Measurements from ENCODE around the gene GABBR1.
A peak's percentile ranks its signal among the peaks of the same experiment; 100 is the strongest.

The GABBR1 gene

DNA sequence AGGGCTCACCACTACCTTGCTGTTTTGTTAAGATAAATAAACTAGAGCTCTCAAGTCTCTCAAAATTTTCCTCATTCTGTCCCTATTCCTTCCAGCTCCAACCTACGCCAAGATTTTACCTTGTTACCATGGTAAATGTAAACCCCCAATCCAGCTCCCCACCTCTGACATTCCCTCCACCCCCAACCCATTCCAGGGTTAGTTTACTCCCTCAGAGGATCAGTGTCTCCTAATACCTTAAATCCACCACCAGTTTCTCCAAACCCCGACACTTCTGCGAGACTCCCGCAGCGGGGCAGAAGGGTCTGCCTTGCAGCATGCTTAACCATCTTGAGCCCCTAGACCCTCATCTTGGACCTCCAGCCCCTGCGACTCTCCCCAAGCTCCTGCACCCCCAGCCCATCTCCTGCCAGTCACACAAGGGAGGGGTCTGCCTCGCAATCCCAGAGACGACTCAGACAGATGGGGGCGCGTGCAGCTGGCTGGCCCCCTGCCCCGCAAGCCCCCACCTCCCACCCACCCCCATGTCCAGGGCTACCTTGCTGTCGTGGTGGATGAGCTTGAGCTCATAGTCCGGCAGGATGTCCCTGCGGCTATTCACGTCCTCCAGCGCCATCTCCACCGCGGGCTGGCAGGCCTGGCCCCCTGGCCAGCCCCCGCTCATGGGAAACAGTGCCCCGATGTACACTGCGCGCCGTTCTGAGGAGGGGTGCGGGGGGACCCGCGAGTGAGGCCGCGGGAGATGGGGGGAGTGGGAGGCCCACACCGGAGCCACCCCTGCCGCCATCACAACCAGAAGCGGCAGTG lies 5.8 kb downstream of the GABBR1 start (continued):
- TF ChIP-seq, protein P1, sequence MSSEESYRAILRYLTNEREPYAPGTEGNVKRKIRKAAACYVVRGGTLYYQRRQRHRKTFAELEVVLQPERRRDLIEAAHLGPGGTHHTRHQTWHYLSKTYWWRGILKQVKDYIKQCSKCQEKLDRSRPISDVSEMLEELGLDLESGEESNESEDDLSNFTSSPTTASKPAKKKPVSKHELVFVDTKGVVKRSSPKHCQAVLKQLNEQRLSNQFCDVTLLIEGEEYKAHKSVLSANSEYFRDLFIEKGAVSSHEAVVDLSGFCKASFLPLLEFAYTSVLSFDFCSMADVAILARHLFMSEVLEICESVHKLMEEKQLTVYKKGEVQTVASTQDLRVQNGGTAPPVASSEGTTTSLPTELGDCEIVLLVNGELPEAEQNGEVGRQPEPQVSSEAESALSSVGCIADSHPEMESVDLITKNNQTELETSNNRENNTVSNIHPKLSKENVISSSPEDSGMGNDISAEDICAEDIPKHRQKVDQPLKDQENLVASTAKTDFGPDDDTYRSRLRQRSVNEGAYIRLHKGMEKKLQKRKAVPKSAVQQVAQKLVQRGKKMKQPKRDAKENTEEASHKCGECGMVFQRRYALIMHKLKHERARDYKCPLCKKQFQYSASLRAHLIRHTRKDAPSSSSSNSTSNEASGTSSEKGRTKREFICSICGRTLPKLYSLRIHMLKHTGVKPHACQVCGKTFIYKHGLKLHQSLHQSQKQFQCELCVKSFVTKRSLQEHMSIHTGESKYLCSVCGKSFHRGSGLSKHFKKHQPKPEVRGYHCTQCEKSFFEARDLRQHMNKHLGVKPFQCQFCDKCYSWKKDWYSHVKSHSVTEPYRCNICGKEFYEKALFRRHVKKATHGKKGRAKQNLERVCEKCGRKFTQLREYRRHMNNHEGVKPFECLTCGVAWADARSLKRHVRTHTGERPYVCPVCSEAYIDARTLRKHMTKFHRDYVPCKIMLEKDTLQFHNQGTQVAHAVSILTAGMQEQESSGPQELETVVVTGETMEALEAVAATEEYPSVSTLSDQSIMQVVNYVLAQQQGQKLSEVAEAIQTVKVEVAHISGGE (tag by site-specific recombination; conservative IDR thresholded peaks at IDR 0.05; ENCODE audit: low read depth), result no peak
- TF ChIP-seq ZNF2 (tag by site-specific recombination; IDR thresholded peaks at IDR 0.05) (no peak), ZNF132 (tag by site-specific recombination; IDR thresholded peaks at IDR 0.05; ENCODE audit: borderline replicate concordance) (no peak), ZBTB49 (tag by site-specific recombination; IDR thresholded peaks at IDR 0.05; ENCODE audit: low read depth) (no peak)

GRCh38 chr6:29625337-29625930 lies 7.5 kb downstream of the GABBR1 start:
- POLR2A ChIA-PET, result interaction anchor here (1.0 to 1.5 kb wide), 2 partner anchors 8 to 22 kb away, joined by 3 to 6 read pairs; no protein-coding TSS in a partner anchor
- no peak overlapping the region for H3K27ac ChIP-seq (ENCODE audit: extremely low read depth, low read depth, low read length)
- H3K4me1 ChIP-seq (ENCODE audit: control insufficient read depth, insufficient read depth, low read length), result peaks cover 13% of the 10 kb centered on the region
- CTCF ChIA-PET, result interaction anchor here (0.5 to 2.2 kb wide), 8 partner anchors 16 to 474 kb away, joined by 3 to 11 read pairs (median 3); no protein-coding TSS in a partner anchor
- TF ChIP-seq ZNF776 (tag by site-specific recombination; IDR thresholded peaks at IDR 0.05; ENCODE audit: borderline replicate concordance) (no peak), ZNF239 (tag by site-specific recombination; IDR thresholded peaks at IDR 0.05) (no peak), ZNF501 (tag by site-specific recombination; IDR thresholded peaks at IDR 0.05) (no peak), ZNF664 (tag by site-specific recombination; IDR thresholded peaks at IDR 0.05) (no peak), ZBTB17 (tag by site-specific recombination; IDR thresholded peaks at IDR 0.05) (0 out of 2 replicates have a peak, but pooled peaks have one; percentile 26), CTCF (tag by site-specific recombination; IDR thresholded peaks at IDR 0.05) (no peak), FEZF1 (tag by site-specific recombination; IDR thresholded peaks at IDR 0.05) (no peak)
- H3K9me3 ChIP-seq (ENCODE audit: control insufficient read depth, insufficient read depth, low read depth, low read length), result no peaks in the 10 kb centered on the region
- H3K36me3 ChIP-seq (ENCODE audit: control insufficient read depth in 2 of 2, insufficient read depth in 1 of 2, low read length in 2 of 2), result peaks cover 19 to 44% of the 10 kb centered on the region in 2 experiments
- H3K4me3 ChIP-seq (ENCODE audit: low read depth, low read length), result no peak overlapping the region

DNA sequence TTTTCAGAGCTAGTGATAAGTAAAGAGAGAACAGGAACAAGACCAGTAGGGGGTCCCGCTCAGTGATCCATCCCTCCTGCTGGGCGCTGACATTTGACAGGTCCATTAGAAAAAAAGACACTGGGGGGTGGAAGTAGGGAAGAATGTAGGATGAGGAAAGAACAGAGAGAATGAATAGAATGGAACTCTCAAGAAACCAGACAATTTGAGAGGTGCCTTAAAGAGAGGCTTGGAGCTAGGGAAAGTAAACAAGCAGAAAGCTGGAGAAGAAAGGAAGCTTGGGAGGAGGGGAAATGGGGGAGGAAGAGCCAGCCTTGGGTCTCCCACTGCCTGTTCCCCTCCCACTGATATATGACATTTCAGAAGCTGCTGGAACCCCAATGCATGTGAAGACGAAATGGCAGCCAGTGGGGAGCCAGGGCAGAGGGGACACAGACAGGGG lies 8.4 kb downstream of the GABBR1 start:
- H3K4me3 ChIP-seq (ENCODE audit: low read depth, low read length), result no peak overlapping the region
- H3K9me3 ChIP-seq (ENCODE audit: control insufficient read depth, insufficient read depth, low read depth, low read length), result no peaks in the 10 kb centered on the region
- ChIA-PET CTCF (interaction anchor here (1.0 to 2.2 kb wide), 3 partner anchors 23 to 35 kb away, joined by 4 to 11 read pairs (median 4); no protein-coding TSS in a partner anchor), POLR2A (interaction anchor here (0.6 to 1.5 kb wide), 3 partner anchors 8 to 21 kb away, joined by 3 to 5 read pairs (median 4); partner anchors contain the start of gene GABBR1)
- peaks cover 28 to 48% of the 10 kb centered on the region in 2 experiments for H3K36me3 ChIP-seq (ENCODE audit: control insufficient read depth in 2 of 2, insufficient read depth in 1 of 2, low read length in 2 of 2)
- no peak overlapping the region; the same call in 1 of the 2 replicates for H3K27ac ChIP-seq (ENCODE audit: extremely low read depth, low read depth, low read length)
- peaks cover 13% of the 10 kb centered on the region for H3K4me1 ChIP-seq (ENCODE audit: control insufficient read depth, insufficient read depth, low read length)
- TF ChIP-seq ZNF501 (tag by site-specific recombination; IDR thresholded peaks at IDR 0.05) (no peak), GLI2 (tag by site-specific recombination; IDR thresholded peaks at IDR 0.05; ENCODE audit: borderline replicate concordance, low read depth) (no peak), ZNF585B (tag by site-specific recombination; IDR thresholded peaks at IDR 0.05) (no peak), ZNF768 (tag by site-specific recombination; IDR thresholded peaks at IDR 0.05) (no peak), ZNF529 (tag by site-specific recombination; IDR thresholded peaks at IDR 0.05; ENCODE audit: insufficient replicate concordance) (no peak), ZFP69B (tag by site-specific recombination; IDR thresholded peaks at IDR 0.05) (no peak), HOXA7 (CRISPR knock-in tag; IDR thresholded peaks at IDR 0.05; ENCODE audit: borderline replicate concordance) (no peak), ZNF555 (tag by site-specific recombination; conservative IDR thresholded peaks at IDR 0.05) (no peak), RBAK (tag by site-specific recombination; IDR thresholded peaks at IDR 0.05) (no peak), WT1 (tag by site-specific recombination; IDR thresholded peaks at IDR 0.05) (no peak)
- TF ChIP-seq, protein P2, sequence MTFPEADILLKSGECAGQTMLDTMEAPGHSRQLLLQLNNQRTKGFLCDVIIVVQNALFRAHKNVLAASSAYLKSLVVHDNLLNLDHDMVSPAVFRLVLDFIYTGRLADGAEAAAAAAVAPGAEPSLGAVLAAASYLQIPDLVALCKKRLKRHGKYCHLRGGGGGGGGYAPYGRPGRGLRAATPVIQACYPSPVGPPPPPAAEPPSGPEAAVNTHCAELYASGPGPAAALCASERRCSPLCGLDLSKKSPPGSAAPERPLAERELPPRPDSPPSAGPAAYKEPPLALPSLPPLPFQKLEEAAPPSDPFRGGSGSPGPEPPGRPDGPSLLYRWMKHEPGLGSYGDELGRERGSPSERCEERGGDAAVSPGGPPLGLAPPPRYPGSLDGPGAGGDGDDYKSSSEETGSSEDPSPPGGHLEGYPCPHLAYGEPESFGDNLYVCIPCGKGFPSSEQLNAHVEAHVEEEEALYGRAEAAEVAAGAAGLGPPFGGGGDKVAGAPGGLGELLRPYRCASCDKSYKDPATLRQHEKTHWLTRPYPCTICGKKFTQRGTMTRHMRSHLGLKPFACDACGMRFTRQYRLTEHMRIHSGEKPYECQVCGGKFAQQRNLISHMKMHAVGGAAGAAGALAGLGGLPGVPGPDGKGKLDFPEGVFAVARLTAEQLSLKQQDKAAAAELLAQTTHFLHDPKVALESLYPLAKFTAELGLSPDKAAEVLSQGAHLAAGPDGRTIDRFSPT (tag by site-specific recombination; IDR thresholded peaks at IDR 0.05), result no peak

Measured in HEK293 (cell line).